ENCODE results near the gene PCDHGB6.

GRCh38 chr5:141419074-141419880, 11.5 kb downstream of the PCDHGB6 start:
- TF ChIP-seq CTCF (conservative IDR thresholded peaks at IDR 0.05) (no peak), ZFX (IDR thresholded peaks at IDR 0.05) (no peak)

All from C4-2B (cell line).